Activated CD8-positive, alpha-beta memory T cell treated with anti-CD3 and anti-CD28 coated beads, Interleukin-2, amount 10 ng/mL, durations not matched to agents 7 days and 5 days (primary cell): ENCODE measurements around the gene ECM1. TPM values are rescaled to one million over a fixed set of nuclear protein-coding genes. Genes with fewer than 3 reads are reported as not detected.
A peak's percentile ranks its signal among the peaks of the same experiment; 100 is the strongest.

Source experiments
- ATAC-seq: fragments of 150-1000 bp; cut with Tn5 transposase; one replicate; pipeline ENCODE4 v1.10.0; 2021; ENCODE audit warnings: moderate library complexity
- CTCF ChIA-PET: fragments of 350-600 bp; sonication (Branson Sonifier 250); formaldehyde crosslinking; loops from one replicate; lab custom pipeline; 2021; ENCODE audit warnings: antibody characterized with exemption; lab: Charles Lee
- DNase-seq: peaks from one replicate; pipeline ENCODE4 v3.0.0-alpha.2; 2020
- H3K27ac Mint-ChIP-seq: one replicate; pipeline ENCODE4 v1.8.0; 2021; ENCODE audit warnings: mild to moderate bottlenecking, mixed read lengths
- H3K27me3 Mint-ChIP-seq: one replicate; pipeline ENCODE4 v1.8.0; 2021; ENCODE audit warnings: mixed read lengths
- H3K36me3 Mint-ChIP-seq: one replicate; pipeline ENCODE4 v1.8.0; 2021; ENCODE audit warnings: mild to moderate bottlenecking, mixed read lengths
- H3K4me1 Mint-ChIP-seq: one replicate; pipeline ENCODE4 v1.8.0; 2021; ENCODE audit warnings: mixed read lengths
- H3K4me3 Mint-ChIP-seq: one replicate; pipeline ENCODE4 v1.8.0; 2021; ENCODE audit warnings: mild to moderate bottlenecking, moderate library complexity, mixed read lengths
- H3K9me3 Mint-ChIP-seq: one replicate; pipeline ENCODE4 v1.8.0; 2022; ENCODE audit warnings: low read depth, mixed read lengths
- total RNA-seq, 2 experiments: library from RNA; stranded (reverse); gene quantifications; one replicate each; pipeline ENCODE4 v1.2.3, GENCODE V29; 2021

Gene ECM1
- total RNA-seq, 2 experiments from 2014 or later, result 1.0 to 1.3 TPM

- CTCF ChIA-PET, result interaction anchor here (0.7 to 2.0 kb wide), 4 partner anchors 31 to 511 kb away, joined by 3 to 9 read pairs (median 3); partner anchors contain the start of gene FALEC
- Mint-ChIP-seq H3K4me3 (no peak overlapping the region), H3K9me3 (no peaks in the 10 kb centered on the region), H3K27me3 (peaks cover under 1% of the 10 kb centered on the region), H3K4me1 (peaks cover 18% of the 10 kb centered on the region), H3K36me3 (peaks cover 6% of the 10 kb centered on the region), H3K27ac (no peak overlapping the region)
- DNase-seq, result no peak
- no peak for ATAC-seq
Measured at GRCh38 chr1:150484861-150485260, 23.0 kb upstream of the ECM1 start.

GRCh38 chr1:150486966-150487762, 20.7 kb upstream of the ECM1 start, which contains the start of gene TARS2:
Gene TARS2 (plus strand): TSS chr1:150487419. CDS start chr1:150487451, 32 bp downstream.
- CTCF ChIA-PET, result interaction anchor here (0.7 to 3.2 kb wide), 6 partner anchors 29 to 509 kb away, joined by 3 to 19 read pairs (median 3); partner anchors contain the start of genes FALEC and RPRD2
- ATAC-seq (peak; percentile 100), DNase-seq (peak; percentile 98)
- H3K27me3 Mint-ChIP-seq, result no peaks in the 10 kb centered on the region
- H3K36me3 Mint-ChIP-seq, result peaks cover 18% of the 10 kb centered on the region
- H3K27ac Mint-ChIP-seq, result peak within 1 kb of the TSS; percentile 99
- peaks cover 22% of the 10 kb centered on the region for H3K4me1 Mint-ChIP-seq
- peak within 1 kb of the TSS; percentile 90 for H3K4me3 Mint-ChIP-seq
- H3K9me3 Mint-ChIP-seq, result no peaks in the 10 kb centered on the region

DNA sequence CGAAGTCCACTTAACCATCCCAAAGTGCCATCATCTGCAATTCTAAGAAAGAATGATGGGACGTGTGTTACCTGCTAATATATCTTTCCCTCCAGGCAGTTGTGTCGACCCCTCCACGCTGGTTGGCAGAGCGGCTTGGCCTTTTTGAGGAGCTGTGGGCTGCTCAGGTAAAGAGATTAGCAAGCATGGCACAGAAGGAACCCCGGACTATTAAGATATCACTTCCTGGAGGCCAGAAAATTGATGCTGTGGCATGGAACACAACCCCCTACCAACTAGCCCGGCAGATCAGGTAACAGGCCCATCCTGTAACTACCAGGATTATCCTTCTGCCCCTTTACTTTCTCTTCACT, 20.2 kb upstream of the ECM1 start:
- peak overlapping the region; percentile 99 for H3K27ac Mint-ChIP-seq
- H3K36me3 Mint-ChIP-seq, result peaks cover 21% of the 10 kb centered on the region
- ATAC-seq, result no peak
- peaks cover 22% of the 10 kb centered on the region for H3K4me1 Mint-ChIP-seq
- no peaks in the 10 kb centered on the region for H3K9me3 Mint-ChIP-seq
- DNase-seq, result no peak
- H3K4me3 Mint-ChIP-seq, result peak overlapping the region; percentile 90
- no peaks in the 10 kb centered on the region for H3K27me3 Mint-ChIP-seq
- CTCF ChIA-PET, result interaction anchor here (0.7 to 3.2 kb wide), 6 partner anchors 28 to 508 kb away, joined by 3 to 19 read pairs (median 3); partner anchors contain the start of genes FALEC, RPRD2 and SETDB1

DNA sequence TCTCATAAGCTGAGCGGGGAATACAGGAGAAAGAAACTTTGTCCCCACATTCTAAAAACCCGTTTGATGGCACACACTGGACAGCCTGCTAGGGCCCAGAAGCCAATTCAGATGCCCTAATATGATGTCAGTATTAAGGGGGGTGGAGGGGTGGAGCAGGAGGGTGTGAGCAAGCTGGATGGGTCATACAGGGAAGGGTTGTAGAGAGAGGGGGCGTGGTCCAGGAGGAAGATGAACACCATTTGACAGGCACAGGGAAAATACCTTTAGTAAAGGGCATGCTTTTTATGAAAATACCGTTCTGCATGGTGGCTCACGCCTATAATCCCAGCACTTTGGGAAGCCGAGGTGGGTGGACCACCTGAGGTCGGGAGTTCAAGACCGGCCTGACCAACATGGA, 14.7 kb upstream of the ECM1 start:
- Mint-ChIP-seq H3K27me3 (no peaks in the 10 kb centered on the region), H3K4me3 (no peak overlapping the region), H3K27ac (no peak overlapping the region), H3K9me3 (no peaks in the 10 kb centered on the region), H3K36me3 (peaks cover 44% of the 10 kb centered on the region), H3K4me1 (peaks cover 12% of the 10 kb centered on the region)
- CTCF ChIA-PET, result no interaction called here
- ATAC-seq (no peak), DNase-seq (no peak)

DNA sequence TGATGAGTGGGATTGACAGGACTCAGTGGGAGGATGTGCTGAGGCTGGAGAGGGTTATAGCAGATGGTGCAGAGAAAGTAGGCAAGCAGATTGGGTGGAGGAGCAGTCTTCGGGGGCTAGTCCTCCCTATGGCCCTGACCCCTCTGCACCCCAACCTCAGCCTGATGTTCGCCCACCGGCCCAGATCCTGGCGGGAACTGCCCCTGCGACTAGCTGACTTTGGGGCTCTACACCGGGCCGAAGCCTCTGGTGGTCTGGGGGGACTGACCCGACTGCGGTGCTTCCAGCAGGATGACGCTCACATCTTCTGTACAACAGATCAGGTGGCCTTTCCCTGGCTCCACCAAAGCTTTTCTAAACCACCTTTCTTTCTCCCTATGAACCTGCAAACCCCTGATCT, 9.6 kb upstream of the ECM1 start:
- Mint-ChIP-seq H3K36me3 (peaks cover 35% of the 10 kb centered on the region), H3K4me1 (no peaks in the 10 kb centered on the region), H3K27me3 (no peaks in the 10 kb centered on the region), H3K9me3 (no peaks in the 10 kb centered on the region), H3K4me3 (no peak overlapping the region), H3K27ac (no peak overlapping the region)
- CTCF ChIA-PET, result no interaction called here
- DNase-seq (no peak), ATAC-seq (no peak)

GRCh38 chr1:150505431-150505830, 2.5 kb upstream of the ECM1 start:
- DNase-seq (no peak), ATAC-seq (no peak)
- peaks cover 23% of the 10 kb centered on the region for H3K36me3 Mint-ChIP-seq
- CTCF ChIA-PET, result interaction anchor here (2.3 to 2.6 kb wide), 2 partner anchors 8 to 27 kb away, joined by 7 to 11 read pairs; no protein-coding TSS in a partner anchor
- no peak overlapping the region for H3K4me3 Mint-ChIP-seq
- no peaks in the 10 kb centered on the region for H3K27me3 Mint-ChIP-seq
- no peak overlapping the region for H3K27ac Mint-ChIP-seq
- no peaks in the 10 kb centered on the region for H3K4me1 Mint-ChIP-seq
- H3K9me3 Mint-ChIP-seq, result no peaks in the 10 kb centered on the region

GRCh38 chr1:150508982-150509381, 1.1 kb downstream of the ECM1 start:
- no peak overlapping the region for H3K4me3 Mint-ChIP-seq
- ATAC-seq, result no peak
- CTCF ChIA-PET, result no interaction called here
- H3K27ac Mint-ChIP-seq, result no peak overlapping the region
- H3K9me3 Mint-ChIP-seq, result no peaks in the 10 kb centered on the region
- DNase-seq, result no peak
- H3K36me3 Mint-ChIP-seq, result peaks cover 17% of the 10 kb centered on the region
- H3K4me1 Mint-ChIP-seq, result peaks cover 2% of the 10 kb centered on the region
- H3K27me3 Mint-ChIP-seq, result no peaks in the 10 kb centered on the region

GRCh38 chr1:150511551-150511950, 3.6 kb downstream of the ECM1 start:
- CTCF ChIA-PET, result interaction anchor here (1.6 kb wide), 1 partner anchor 462 kb away, joined by 3 read pairs; no protein-coding TSS in a partner anchor
- Mint-ChIP-seq H3K36me3 (peaks cover 6% of the 10 kb centered on the region), H3K4me1 (peaks cover 11% of the 10 kb centered on the region), H3K27ac (no peak overlapping the region), H3K27me3 (no peaks in the 10 kb centered on the region), H3K4me3 (no peak overlapping the region), H3K9me3 (no peaks in the 10 kb centered on the region)
- ATAC-seq (no peak), DNase-seq (no peak)

DNA sequence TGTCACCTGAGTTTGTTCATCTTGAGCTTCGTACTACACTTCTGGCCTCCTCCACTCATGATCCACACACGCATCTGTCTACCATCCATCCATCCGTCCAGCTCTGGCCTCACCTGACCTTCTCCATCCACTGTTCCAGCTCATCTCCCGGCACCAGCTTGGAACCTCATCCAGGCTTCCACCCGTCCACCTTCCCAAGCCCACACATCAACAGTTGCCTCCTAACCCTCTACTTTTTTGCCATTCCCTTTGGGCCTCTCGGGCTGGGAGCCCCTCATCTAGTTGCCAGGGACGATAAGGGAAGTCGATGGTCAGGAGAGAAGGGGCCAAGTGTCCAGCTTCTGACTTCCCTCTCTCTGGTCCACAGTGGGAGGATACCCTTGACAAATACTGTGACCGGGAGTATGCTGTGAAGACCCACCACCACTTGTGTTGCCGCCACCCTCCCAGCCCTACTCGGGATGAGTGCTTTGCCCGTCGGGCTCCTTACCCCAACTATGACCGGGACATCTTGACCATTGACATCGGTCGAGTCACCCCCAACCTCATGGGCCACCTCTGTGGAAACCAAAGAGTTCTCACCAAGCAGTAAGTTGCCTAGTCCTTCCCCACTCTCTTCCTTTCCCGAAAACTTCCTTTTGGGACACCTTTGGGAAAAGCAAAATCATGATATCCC, 4.2 kb downstream of the ECM1 start:
- CTCF ChIA-PET, result interaction anchor here (1.6 kb wide), 2 partner anchors 19 to 462 kb away, joined by 3 to 4 read pairs; no protein-coding TSS in a partner anchor
- Mint-ChIP-seq H3K36me3 (peaks cover 3% of the 10 kb centered on the region), H3K27me3 (no peaks in the 10 kb centered on the region), H3K4me3 (no peak overlapping the region), H3K9me3 (no peaks in the 10 kb centered on the region), H3K27ac (no peak overlapping the region), H3K4me1 (peaks cover 15% of the 10 kb centered on the region)
- DNase-seq, result no peak
- ATAC-seq, result no peak

DNA sequence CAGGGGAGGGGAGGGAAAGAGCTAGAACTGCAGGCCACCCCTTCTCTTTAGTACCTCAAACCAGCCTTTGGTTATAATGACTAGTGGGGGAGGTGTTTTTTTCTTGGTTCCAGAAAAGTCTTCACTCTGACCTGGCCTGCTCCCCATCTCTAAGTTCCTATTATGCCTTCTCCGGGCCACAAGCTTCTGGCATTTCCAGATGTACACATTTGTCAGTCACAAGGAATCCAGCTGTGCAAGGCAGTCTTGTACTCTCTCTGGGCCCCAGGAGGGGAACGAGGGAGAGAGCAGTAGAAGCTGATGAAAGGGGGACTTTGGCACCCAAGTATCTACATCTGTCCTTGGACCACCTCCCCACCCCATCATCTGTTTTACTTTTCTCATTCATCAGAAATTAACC, 4.9 kb downstream of the ECM1 start:
- no peak for ATAC-seq
- Mint-ChIP-seq H3K27ac (no peak overlapping the region), H3K4me3 (no peak overlapping the region), H3K9me3 (no peaks in the 10 kb centered on the region), H3K27me3 (no peaks in the 10 kb centered on the region), H3K36me3 (peaks cover 3% of the 10 kb centered on the region), H3K4me1 (peaks cover 17% of the 10 kb centered on the region)
- no peak for DNase-seq
- CTCF ChIA-PET, result interaction anchor here (1.6 kb wide), 1 partner anchor 19 kb away, joined by 4 read pairs; no protein-coding TSS in a partner anchor

GRCh38 chr1:150513351-150513791, 5.5 kb downstream of the ECM1 start:
- DNase-seq (no peak), ATAC-seq (no peak)
- Mint-ChIP-seq H3K4me3 (no peak overlapping the region), H3K36me3 (peaks cover 3% of the 10 kb centered on the region), H3K4me1 (peaks cover 17% of the 10 kb centered on the region), H3K9me3 (no peaks in the 10 kb centered on the region), H3K27me3 (no peaks in the 10 kb centered on the region), H3K27ac (no peak overlapping the region)
- CTCF ChIA-PET, result interaction anchor here (1.0 to 1.6 kb wide), 2 partner anchors 9 to 18 kb away, joined by 4 to 11 read pairs; no protein-coding TSS in a partner anchor

GRCh38 chr1:150514260-150514659, 6.4 kb downstream of the ECM1 start:
- CTCF ChIA-PET, result interaction anchor here (1.0 kb wide), 1 partner anchor 10 kb away, joined by 11 read pairs; no protein-coding TSS in a partner anchor
- peaks cover 3% of the 10 kb centered on the region for H3K36me3 Mint-ChIP-seq
- DNase-seq (no peak), ATAC-seq (no peak)
- peak overlapping the region; percentile 19 for H3K4me3 Mint-ChIP-seq
- peaks cover 17% of the 10 kb centered on the region for H3K4me1 Mint-ChIP-seq
- H3K27ac Mint-ChIP-seq, result no peak overlapping the region
- H3K27me3 Mint-ChIP-seq, result no peaks in the 10 kb centered on the region
- no peaks in the 10 kb centered on the region for H3K9me3 Mint-ChIP-seq

GRCh38 chr1:150514913-150515327, 7.0 kb downstream of the ECM1 start:
- peak overlapping the region; percentile 84 for H3K4me3 Mint-ChIP-seq
- DNase-seq (no peak), ATAC-seq (no peak)
- H3K27ac Mint-ChIP-seq, result peak overlapping the region; percentile 64
- peaks cover 17% of the 10 kb centered on the region for H3K4me1 Mint-ChIP-seq
- CTCF ChIA-PET, result interaction anchor here (0.9 to 3.8 kb wide), 11 partner anchors 9 to 407 kb away, joined by 3 to 32 read pairs (median 6); partner anchors contain the start of genes CA14, RPRD2 and TARS2
- no peaks in the 10 kb centered on the region for H3K9me3 Mint-ChIP-seq
- H3K27me3 Mint-ChIP-seq, result no peaks in the 10 kb centered on the region
- H3K36me3 Mint-ChIP-seq, result peaks cover 3% of the 10 kb centered on the region
